Measurements from ENCODE around the gene GALNT10.

DNA sequence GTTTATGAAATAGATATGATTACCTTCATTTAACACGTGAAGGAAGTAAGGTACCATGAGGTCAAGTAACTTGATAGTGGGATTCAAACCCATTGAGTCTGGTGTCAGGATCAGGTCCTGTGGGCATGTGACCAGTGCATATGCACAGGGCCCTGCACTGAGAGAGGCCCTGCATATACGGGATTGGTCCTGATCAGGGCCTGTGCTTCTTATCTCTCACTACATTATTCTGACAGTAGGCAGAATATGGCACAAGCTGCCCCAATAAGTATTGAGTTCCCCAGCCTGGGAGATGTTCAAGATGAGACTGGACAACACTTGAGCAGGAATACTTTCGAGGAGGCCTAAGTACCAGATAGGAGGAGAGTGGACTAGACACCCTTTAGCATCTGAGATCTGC, 44.0 kb downstream of the GALNT10 start:
- no peak for TF ChIP-seq EZH2 (IDR thresholded peaks at IDR 0.05; ENCODE audit: borderline replicate concordance, low read depth, low read length, severe bottlenecking)
- TF ChIP-seq, protein P1, sequence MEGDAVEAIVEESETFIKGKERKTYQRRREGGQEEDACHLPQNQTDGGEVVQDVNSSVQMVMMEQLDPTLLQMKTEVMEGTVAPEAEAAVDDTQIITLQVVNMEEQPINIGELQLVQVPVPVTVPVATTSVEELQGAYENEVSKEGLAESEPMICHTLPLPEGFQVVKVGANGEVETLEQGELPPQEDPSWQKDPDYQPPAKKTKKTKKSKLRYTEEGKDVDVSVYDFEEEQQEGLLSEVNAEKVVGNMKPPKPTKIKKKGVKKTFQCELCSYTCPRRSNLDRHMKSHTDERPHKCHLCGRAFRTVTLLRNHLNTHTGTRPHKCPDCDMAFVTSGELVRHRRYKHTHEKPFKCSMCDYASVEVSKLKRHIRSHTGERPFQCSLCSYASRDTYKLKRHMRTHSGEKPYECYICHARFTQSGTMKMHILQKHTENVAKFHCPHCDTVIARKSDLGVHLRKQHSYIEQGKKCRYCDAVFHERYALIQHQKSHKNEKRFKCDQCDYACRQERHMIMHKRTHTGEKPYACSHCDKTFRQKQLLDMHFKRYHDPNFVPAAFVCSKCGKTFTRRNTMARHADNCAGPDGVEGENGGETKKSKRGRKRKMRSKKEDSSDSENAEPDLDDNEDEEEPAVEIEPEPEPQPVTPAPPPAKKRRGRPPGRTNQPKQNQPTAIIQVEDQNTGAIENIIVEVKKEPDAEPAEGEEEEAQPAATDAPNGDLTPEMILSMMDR (IDR thresholded peaks at IDR 0.05; ENCODE audit: borderline replicate concordance, extremely low read depth, low read length, poor library complexity, severe bottlenecking): no peak
